GM20431 (cell line): ENCODE data around the gene GPR62.

Experiments used
- in situ Hi-C: fragments of 300-500 bp; cut with MseI, MboI; formaldehyde crosslinking; loops from one replicate; pipeline ENCODE4 v1.15.0; 2020; ENCODE audit warnings: low sequenced_read_pairs; ENCODE audit not compliant: unreplicated experiment

The GPR62 gene

DNA sequence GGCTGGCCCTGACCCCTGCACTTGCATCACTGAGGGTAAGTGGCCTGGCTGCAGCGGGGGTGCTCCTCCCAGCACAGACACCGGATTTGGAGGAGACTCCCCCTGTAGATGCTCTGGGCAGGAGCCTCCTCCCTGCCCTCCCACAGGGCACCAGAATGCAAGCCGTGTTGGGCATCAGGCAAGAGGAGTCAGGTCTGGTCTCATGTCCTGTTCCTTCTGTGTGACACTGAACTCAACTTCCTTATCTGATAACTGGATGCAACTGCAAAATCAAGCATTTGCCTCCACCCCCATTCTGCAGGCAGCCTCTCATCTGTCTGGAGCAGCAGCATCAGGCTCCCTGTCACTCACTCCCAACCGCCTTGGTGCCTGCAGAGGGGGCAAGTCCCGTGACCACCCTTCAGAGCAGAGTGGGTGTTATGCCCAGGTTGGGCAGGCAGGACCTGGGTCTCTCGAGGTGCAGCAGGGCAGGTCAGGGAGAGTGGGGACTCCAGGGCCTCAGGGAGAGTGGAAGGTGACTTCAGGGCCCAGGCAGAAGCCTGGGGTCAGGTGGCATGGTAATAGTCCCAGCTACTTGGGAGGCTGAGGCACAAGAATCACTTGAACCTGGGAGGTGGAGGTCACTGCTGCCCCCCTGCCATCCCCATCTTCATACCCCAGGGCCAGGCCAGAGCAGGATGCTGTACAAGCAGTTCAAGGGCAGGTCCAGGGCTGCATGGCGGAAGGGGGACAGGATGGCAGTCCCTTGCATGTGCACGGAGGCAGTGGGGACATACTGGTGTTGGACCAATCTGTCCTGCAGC is 51.0 kb downstream of the GPR62 start:
- in situ Hi-C loops, result loop anchor here (10.0 kb wide), 1 partner anchor 119 kb away; no protein-coding TSS in a partner anchor

DNA sequence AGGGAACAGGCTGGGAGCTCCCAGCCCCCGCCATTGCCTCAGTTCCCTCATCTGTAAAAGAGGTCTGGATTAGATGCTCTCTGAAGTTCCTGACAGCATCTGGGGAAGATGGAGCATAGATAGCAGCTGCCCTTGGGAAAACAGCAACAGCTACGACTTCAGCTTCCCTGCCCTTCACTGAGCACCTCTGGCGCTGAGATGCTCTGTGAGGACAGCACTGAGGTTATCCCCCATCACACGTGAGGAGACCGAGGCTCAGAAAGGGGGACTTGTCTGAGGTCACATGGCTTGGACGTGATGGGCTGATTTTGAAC is 51.6 kb downstream of the GPR62 start:
- in situ Hi-C loops, result loop anchor here (10.0 kb wide), 1 partner anchor 118 kb away; no protein-coding TSS in a partner anchor
